HEK293T (cell line): ENCODE measurements around the gene RIMS1.

Experiments used
- CTCF ChIA-PET: fragments of 350-600 bp; formaldehyde crosslinking; extraction: SDS; loops from one replicate; lab custom pipeline; 2021; ENCODE audit warnings: antibody characterized with exemption, inconsistent platforms; lab: Yijun Ruan, JAX
- POLR2A ChIA-PET: fragments of 350-600 bp; formaldehyde crosslinking; extraction: SDS; loops from one replicate; lab custom pipeline; 2020; ENCODE audit warnings: antibody characterized with exemption, inconsistent platforms; lab: Yijun Ruan, JAX
- DNase-seq: peaks from one replicate; pipeline ENCODE4 v3.0.0; 2012; ENCODE audit warnings: mixed read lengths; ENCODE audit errors: extremely low spot score
- ARNT ChIP-seq: fragments of 450-650 bp; IDR thresholded peaks from 2 replicates; pipeline ENCODE4 v1.6.1; 2017; ENCODE audit warnings: mild to moderate bottlenecking
- BHLHE40 ChIP-seq: fragments of 450-650 bp; IDR thresholded peaks from 2 replicates; pipeline ENCODE4 v1.6.1; 2016; ENCODE audit warnings: mild to moderate bottlenecking, moderate library complexity, borderline replicate concordance
- CTBP1 ChIP-seq: fragments of 450-650 bp; IDR thresholded peaks from 2 replicates; pipeline ENCODE4 v1.6.1; 2016; ENCODE audit warnings: borderline replicate concordance
- ELF4 ChIP-seq: fragments of 450-650 bp; IDR thresholded peaks from 2 replicates; pipeline ENCODE4 v1.6.1; 2017; ENCODE audit warnings: antibody characterized with exemption
- FOXA1 ChIP-seq: fragments of 450-650 bp; IDR thresholded peaks from 2 replicates; pipeline ENCODE4 v1.6.1; 2016; ENCODE audit warnings: mild to moderate bottlenecking
- FOXK2 ChIP-seq: fragments of 450-650 bp; IDR thresholded peaks from 2 replicates; pipeline ENCODE4 v1.6.1; 2016; ENCODE audit warnings: mild to moderate bottlenecking
- FOXM1 ChIP-seq: fragments of 450-650 bp; IDR thresholded peaks from 2 replicates; pipeline ENCODE4 v1.6.1; 2017; ENCODE audit warnings: mild to moderate bottlenecking, borderline replicate concordance
- HDGF ChIP-seq: fragments of 450-650 bp; IDR thresholded peaks from 2 replicates; pipeline ENCODE4 v1.6.1; 2017; ENCODE audit warnings: antibody characterized with exemption, borderline replicate concordance
- L3MBTL2 ChIP-seq: fragments of 450-650 bp; conservative IDR thresholded peaks from 2 replicates; pipeline ENCODE4 v1.6.1; 2016; ENCODE audit warnings: mild to moderate bottlenecking
- LEF1 ChIP-seq: fragments of 450-650 bp; IDR thresholded peaks from 2 replicates; pipeline ENCODE4 v1.6.1; 2017; ENCODE audit warnings: mild to moderate bottlenecking, borderline replicate concordance
- NFRKB ChIP-seq: fragments of 450-650 bp; IDR thresholded peaks from 2 replicates; pipeline ENCODE4 v1.6.1; 2016; ENCODE audit warnings: mild to moderate bottlenecking, moderate library complexity
- SP1 ChIP-seq: fragments of 450-650 bp; IDR thresholded peaks from 2 replicates; pipeline ENCODE4 v1.6.1; 2017
- SUZ12 ChIP-seq: fragments of 450-650 bp; IDR thresholded peaks from 2 replicates; pipeline ENCODE4 v1.6.1; 2016; ENCODE audit warnings: mild to moderate bottlenecking
- TARDBP ChIP-seq: fragments of 450-650 bp; IDR thresholded peaks from 2 replicates; pipeline ENCODE4 v1.6.1; 2016
- ZNF384 ChIP-seq: fragments of 450-650 bp; IDR thresholded peaks from 2 replicates; pipeline ENCODE4 v1.6.1; 2016
- TF ChIP-seq, protein P1 (sequence below): fragments of 450-650 bp; IDR thresholded peaks from 2 replicates; pipeline ENCODE4 v1.6.1; 2016

RIMS1 gene

DNA sequence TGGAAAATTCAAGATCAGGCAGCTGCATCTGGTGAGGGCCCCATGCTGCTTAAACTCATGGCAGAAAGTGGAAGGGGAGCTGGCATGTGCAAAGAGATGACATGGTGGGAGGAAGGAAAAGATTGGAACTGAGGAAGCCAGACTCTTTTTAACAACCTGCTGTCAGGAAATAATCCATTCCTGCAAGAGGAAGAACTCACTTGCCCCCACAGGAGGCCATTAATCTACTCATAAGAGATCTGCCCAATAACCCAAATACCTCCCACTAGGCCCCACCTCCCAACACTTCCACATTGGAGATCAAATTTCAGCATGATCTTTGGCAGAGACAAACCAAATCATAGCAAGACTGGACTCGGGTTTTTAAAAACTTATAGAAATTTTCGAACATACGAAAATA lies 535.0 kb downstream of the RIMS1 start:
- TF ChIP-seq L3MBTL2, result no peak
- no peak for TF ChIP-seq FOXA1
- TF ChIP-seq HDGF, result no peak
- TF ChIP-seq, protein P1, sequence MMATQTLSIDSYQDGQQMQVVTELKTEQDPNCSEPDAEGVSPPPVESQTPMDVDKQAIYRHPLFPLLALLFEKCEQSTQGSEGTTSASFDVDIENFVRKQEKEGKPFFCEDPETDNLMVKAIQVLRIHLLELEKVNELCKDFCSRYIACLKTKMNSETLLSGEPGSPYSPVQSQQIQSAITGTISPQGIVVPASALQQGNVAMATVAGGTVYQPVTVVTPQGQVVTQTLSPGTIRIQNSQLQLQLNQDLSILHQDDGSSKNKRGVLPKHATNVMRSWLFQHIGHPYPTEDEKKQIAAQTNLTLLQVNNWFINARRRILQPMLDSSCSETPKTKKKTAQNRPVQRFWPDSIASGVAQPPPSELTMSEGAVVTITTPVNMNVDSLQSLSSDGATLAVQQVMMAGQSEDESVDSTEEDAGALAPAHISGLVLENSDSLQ, result no peak
- TF ChIP-seq ELF4, result no peak
- TF ChIP-seq SP1, result no peak
- no peak for TF ChIP-seq CTBP1
- TF ChIP-seq NFRKB, result no peak
- no peak for TF ChIP-seq SUZ12
- TF ChIP-seq FOXM1, result no peak
- no peak for TF ChIP-seq ZNF384
- no peak for TF ChIP-seq TARDBP
- no peak for TF ChIP-seq BHLHE40
- TF ChIP-seq ARNT, result no peak
- TF ChIP-seq FOXK2, result no peak
- TF ChIP-seq LEF1, result no peak
- CTCF ChIA-PET, result interaction anchor here (1.1 kb wide), 1 partner anchor 9 kb away, joined by 5 read pairs; no protein-coding TSS in a partner anchor
- POLR2A ChIA-PET, result no interaction called here
- DNase-seq, result no peak

DNA sequence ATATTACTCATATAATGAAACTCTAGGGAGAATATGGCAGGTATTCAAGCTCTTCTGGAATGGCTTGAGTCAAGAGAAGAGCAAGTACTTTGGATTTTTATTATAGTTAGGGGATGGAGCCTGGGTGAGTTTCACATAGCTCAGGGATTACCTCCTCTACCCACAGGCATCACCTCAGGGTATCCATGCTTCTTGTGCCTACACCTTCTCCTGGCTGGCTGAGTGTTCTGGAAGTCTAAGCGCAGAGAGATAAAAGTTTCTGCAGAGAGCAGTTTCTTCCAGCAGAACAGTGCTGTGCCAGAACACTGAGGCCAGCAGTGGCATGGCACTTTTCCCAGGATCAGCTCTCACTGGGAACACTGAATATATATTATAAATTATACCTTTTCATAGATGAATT lies 535.8 kb downstream of the RIMS1 start:
- ChIA-PET CTCF (interaction anchor here (0.7 to 1.0 kb wide), 2 partner anchors 10 to 167 kb away, joined by 3 to 7 read pairs; no protein-coding TSS in a partner anchor), POLR2A (no interaction called here)
- TF ChIP-seq TARDBP, result no peak
- TF ChIP-seq FOXK2, result no peak
- no peak for TF ChIP-seq ARNT
- no peak for TF ChIP-seq SP1
- TF ChIP-seq BHLHE40, result no peak
- no peak for TF ChIP-seq HDGF
- TF ChIP-seq ELF4, result no peak
- no peak for DNase-seq

DNA sequence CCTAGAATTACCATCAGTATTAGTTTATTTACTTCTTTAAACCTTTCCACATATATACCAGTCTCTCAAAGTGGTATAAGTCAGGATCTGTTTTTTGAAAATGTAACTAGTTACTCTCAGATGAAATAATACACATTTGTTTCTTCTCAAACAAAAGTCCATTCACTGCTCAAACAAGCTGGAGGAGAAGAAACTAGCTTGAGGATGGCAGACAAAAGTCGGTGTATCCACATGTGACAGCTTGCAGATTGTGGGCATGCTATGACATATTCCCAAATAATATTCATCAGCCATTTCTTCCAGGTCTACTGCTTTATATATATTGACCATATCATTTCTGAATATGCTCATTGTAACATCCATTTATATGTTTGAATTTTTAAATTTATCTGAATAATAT lies 538.1 kb downstream of the RIMS1 start:
- POLR2A ChIA-PET, result no interaction called here
- no peak for DNase-seq
- CTCF ChIA-PET, result interaction anchor here (1.2 kb wide), 1 partner anchor 14 kb away, joined by 4 read pairs; no protein-coding TSS in a partner anchor
- TF ChIP-seq ARNT (no peak), LEF1 (no peak), ELF4 (no peak), TARDBP (no peak), BHLHE40 (no peak), L3MBTL2 (no peak), FOXA1 (no peak), FOXK2 (no peak), ZNF384 (no peak), SP1 (no peak), CTBP1 (no peak), HDGF (no peak), NFRKB (no peak), SUZ12 (no peak), FOXM1 (no peak)
- TF ChIP-seq, protein P1, result no peak

DNA sequence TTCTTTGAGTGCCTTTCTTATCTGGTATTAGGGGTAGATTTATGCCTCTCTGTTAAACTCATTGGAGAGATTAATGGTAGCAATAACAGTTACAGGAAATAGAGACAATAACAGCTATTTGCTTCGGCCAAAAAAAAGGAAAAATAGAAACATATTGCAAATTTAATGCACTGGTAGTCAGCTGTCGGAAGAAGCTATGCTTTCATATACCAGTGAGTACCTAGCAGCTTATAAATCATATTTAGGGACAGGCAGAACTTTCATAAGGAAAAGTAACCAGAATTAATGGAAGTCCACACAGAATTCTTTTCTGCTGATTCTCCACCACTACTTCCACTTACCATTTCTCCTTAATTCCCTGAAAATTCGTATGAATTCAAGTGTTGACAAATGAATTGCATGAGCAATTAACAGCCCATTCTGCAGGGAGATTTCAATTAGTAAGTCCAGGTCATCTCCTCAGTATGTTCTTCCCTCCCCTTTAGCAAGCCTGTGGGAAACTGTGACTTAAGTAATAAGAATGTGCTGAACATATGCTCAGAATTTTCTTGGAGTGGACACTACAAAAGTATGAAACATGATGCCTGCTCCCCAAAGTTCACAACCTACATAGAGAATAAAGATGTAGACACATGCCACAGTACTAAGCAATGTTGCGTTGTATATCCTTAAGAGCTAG lies 538.8 kb downstream of the RIMS1 start:
- no peak for DNase-seq
- POLR2A ChIA-PET, result no interaction called here
- CTCF ChIA-PET, result no interaction called here
- TF ChIP-seq FOXA1, result no peak
- TF ChIP-seq, protein P1, result no peak
- no peak for TF ChIP-seq FOXM1
- TF ChIP-seq CTBP1, result no peak
- TF ChIP-seq SP1, result no peak
- TF ChIP-seq TARDBP, result no peak

DNA sequence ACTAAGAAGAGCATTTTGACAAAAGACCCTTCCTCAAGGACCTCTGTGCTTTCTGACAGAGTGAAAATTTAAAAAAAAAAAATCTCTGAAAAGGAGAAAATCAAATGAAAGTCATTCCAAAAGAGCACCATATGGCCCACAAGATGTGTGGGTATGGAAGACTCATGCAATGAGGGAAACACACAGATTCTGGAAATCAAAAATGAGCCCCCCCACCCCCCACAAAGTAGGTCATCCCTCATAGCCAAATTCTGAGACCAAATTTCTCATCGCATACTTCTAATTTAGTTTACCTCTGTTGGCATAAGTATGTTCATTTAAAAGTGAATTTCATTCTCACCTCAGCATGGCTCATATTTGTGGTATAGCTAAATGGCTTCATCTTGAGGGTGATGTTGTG lies 554.3 kb downstream of the RIMS1 start:
- ChIA-PET POLR2A (no interaction called here), CTCF (no interaction called here)
- no peak for DNase-seq
- TF ChIP-seq FOXK2 (no peak), FOXA1 (no peak), TARDBP (no peak), LEF1 (no peak), BHLHE40 (no peak), SP1 (no peak), L3MBTL2 (no peak), ELF4 (no peak), CTBP1 (no peak), ARNT (no peak), HDGF (no peak)

DNA sequence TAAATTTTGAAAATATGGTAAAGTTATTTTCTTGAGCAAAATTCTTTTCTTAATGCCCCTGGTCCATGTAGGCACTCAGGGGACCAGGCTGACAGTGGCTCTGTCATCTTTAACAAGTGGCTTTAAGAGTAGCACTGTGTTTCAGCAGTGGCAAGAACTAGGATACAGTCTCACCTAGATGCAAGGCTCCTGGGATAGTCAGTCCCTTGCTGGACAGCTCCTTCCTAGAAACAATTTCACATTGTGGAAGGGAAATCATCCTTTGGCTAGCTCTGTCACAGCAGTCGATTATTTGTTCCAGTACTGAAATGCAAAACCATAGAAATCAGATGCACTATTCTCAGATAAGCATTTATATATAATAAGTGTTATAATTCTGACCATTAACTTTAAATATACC lies 560.1 kb downstream of the RIMS1 start:
- ChIA-PET CTCF (no interaction called here), POLR2A (no interaction called here)
- no peak for DNase-seq
- TF ChIP-seq NFRKB (no peak), FOXM1 (no peak), BHLHE40 (no peak), LEF1 (no peak), TARDBP (no peak), ZNF384 (no peak), ARNT (no peak), SP1 (no peak), HDGF (no peak), FOXK2 (no peak), CTBP1 (no peak), SUZ12 (no peak), FOXA1 (no peak), ELF4 (no peak), L3MBTL2 (no peak)
- TF ChIP-seq, protein P1, result no peak
